HG03432 (cell line): ENCODE measurements around the gene USH1C.

Experiments
- ATAC-seq: cut with Tn5 transposase; IDR thresholded peaks from one replicate; pipeline ENCODE4 v1.9.1; 2021; ENCODE audit warnings: mild to moderate bottlenecking, moderate library complexity; ENCODE audit not compliant: unreplicated experiment

The USH1C gene

DNA sequence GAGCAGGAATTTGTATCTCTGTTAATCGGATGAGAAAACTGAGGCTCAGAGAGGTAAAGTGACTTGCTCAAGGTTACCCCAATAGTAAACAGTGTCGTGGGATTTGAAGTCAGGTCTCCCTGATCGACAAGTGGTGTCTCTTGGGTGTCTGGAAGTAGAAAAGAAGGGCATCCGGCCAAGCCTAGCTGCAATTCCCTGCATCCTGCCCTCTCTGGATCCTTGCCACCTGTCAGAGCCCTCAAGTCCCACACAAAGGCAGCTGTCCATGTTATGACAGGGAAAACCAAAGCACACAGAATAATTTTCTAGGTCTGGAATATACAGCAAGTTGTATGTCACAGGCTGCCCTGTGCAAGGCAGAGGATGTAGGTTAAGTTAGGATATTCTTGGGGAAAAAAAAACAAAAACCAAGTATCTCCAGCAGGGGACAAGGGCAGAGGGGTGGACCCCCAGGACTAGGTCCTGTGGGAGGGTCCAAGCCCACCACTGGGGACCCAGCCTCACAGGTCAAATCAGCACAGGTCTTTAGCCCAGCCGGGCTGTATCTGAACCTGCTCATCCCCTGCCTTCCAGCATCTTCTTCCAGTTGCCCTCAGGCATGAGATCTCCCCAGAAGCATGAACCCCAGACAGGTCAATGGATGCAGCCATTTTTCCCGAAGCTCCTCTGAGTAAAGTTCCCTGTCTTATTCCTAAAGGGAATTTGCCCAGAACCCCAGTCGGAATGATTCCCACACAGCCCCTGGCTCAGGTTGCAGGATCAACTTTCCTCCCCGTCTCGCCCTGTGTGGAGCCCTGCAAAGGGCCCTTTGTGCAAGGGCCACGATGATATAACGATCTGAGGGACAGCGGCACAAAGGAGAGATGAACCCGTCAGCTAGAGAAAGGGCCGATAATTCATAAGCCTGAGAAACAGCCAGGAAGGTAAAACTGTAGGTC is 15.0 kb downstream of the USH1C start:
- ATAC-seq: no peak

GRCh38 chr11:17528181-17528691 is 16.0 kb downstream of the USH1C start:
- peak; percentile 88 for ATAC-seq

- no peak for ATAC-seq
These were observed 16.6 kb downstream of the USH1C start for GRCh38 chr11:17527628-17527995.

DNA sequence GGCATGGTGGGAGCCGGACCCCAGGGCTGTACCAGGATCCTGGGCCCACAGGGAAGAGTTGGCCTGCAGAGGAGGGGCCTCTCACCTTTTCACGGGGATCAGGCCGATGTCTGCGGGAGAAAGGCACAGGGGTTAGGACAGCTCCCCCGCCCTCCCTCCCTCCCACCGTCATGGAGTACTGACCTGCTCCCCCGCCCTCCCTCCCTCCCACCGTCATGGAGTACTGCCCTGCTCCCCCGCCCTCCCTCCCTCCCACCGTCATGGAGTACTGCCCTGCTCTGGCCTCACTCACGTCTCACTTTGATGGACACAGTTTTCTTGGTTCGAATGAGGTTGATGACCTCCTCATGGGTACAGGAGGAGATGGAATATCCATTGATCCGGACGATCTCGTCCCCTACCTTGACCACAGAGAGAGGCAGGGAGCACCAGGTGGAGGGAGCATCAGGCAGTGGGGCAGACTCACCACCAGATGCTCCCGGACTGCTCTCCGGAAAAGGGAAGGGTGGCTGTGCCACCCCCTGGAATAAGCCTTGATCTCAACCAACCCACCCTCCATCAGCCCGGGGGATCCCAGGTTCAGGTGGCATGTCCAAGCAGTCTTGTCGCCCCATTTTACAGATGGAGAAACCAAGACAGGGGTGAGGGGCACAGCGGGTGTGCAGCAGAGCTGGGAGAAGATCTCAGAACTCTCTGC is 17.1 kb downstream of the USH1C start:
- ATAC-seq: no peak

DNA sequence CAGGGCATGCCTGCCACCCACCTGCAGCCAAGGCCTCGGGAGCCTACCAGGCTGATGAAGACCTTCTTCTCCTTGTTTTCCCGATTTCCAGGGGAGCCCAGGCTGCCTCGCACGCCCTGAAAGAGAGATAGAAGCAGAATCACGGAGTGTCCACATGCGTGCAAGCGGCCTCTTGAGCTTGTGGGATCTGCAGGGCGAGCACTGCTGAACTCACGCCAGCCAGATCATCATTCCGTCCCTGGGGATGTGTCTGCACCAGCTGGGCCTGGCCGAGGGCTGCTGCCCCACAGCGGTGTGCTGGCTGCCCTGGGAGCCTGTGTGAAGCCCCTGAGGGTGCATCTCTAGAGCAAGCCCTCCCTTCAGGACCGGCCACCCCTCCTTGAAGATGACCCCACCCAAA is 17.9 kb downstream of the USH1C start:
- ATAC-seq: no peak

- no peak for ATAC-seq
These were observed 18.6 kb downstream of the USH1C start for GRCh38 chr11:17525570-17525969.

GRCh38 chr11:17524221-17524620 is 20.0 kb downstream of the USH1C start:
- ATAC-seq: no peak

DNA sequence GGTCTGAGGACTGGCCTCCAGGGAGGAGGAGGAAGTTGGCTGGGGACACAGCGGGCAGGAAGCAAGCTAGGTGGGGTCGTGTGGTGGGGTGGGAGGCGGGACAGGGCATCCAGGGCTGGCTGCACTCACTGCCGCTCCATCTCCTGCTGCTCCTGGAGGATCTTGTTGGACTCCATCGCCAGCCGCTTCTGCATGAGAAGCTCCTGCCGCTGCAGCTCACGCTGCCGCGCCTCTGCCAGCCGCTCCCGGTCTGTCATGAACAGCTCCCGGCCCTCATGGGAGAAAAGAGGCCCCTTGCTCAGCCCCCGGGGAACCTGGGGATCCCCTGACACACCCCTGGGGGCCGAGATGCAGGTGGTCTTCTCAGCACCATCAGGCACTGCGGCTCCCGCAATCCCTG is 21.6 kb downstream of the USH1C start:
- no peak for ATAC-seq

GRCh38 chr11:17521106-17521900 is 22.9 kb downstream of the USH1C start:
- ATAC-seq: no peak

DNA sequence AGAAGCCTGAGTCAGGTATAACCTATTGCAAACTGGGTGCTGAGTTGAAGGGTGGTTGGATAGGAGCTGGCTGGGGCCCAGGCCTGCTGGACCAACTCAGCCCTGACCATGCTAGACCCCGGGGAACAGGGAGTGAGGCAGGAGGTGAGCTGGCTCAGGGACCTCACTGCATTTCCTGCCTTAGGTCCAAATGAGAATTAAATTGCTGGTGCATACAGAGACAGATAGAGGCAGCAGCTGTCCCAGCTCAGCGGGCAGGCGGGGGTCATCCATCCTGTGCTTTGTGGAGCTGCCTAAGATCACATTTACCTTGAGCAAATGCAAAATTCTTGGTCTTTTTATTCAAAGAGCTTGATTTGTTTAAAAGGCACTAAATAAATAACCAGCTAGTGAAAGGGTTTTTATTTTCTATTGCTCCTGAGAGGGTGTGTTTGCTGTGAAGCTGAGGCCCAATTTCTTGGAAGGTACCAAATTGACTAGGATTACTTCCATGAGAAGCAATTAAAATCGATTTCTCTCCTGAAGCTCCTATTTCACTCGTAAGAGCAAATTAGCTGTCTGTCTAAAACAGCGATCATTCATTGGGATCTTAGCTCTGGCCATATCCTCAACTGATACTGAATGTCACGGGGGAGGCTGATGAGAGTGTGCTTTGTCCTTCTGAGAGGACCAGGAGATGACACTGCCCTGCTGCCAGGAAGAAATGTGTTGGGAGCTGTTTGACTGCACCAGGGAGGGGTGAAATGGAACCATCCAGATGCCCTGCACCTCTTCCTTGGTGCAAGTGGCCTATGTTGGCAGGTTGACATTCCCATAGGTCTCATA is 24.9 kb downstream of the USH1C start:
- ATAC-seq: no peak

DNA sequence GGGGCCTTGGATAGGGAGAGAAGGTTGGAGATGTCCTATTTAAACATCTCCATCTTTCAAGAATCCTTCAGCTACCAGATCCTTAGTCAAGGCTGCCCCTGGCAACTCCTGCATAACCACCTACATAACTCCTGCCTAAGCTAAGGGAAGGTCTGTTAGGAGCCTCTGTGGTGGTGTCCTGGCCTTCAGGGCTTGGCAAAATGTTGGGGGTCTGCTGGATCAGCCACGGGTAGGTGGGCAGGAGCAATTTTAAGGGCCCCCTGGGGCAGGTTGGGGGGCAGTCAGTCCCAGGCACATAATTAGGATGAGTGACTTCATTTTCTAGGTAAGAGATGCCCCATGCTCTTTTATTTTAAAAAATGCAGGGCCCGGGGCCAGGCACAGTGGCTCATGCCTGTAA is 25.9 kb downstream of the USH1C start:
- no peak for ATAC-seq

GRCh38 chr11:17517186-17517585 is 27.0 kb downstream of the USH1C start:
- ATAC-seq: no peak

DNA sequence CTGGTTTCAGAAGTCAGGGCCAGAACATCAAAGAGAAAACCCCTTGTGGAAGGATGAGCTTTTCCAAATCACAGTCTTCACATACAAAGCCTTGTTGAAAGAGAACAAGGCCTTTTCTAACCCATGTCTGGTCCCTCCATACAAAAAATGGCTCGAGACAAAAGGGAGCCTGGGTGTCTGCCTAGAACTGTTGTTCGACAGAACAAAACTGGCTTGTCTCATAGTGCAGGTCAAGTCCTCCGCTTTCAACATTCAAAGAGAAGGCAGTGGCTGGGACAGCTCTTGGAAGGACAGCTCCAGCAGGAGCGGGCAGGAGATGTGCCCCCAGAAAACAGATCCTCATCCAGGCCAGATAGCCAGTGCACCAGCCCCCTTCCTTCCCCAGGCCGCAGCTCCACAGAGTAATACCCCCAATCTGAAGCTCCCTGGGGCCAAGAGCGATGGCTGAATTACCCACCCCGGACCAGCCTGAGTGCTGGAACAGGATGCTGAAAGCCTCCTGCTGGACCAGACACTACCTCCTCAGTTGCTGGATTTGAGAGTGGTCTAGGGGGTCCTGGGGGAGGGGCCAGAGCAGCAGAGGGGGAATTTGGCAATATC is 27.6 kb downstream of the USH1C start:
- ATAC-seq: no peak

DNA sequence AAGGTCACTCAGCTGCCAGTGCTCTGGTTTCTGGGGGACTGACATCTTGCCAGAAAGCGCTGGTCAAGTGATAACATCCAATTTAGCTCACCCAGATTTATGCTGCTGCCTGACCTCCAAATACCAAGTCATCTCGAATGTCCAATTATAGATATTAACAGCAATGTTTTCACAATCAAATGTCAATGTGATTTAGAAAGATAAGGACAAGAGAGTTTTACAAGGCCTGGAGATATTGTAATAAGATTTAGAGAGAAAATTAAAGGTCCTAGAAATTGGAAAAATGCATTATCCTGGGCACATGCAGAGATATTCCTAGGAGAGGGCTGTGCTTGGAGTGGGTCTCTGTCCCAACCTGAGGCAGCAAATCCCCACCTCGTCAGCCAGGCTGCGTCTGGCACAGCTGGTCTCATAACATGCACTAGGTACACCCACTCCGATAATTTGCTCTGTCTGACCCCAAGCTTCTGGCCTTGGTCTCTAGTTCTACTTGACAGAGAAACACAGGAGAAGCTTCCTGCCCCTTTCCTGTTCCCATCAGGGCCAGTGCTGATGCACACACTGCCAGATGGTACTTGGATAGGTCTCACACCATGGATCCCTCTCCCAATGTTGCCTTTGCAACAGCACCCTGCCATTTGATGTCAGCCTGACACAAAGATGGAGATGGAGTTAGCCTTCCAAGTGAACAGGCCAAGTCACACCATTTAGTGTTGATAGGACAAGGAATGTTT is 28.6 kb downstream of the USH1C start:
- no peak for ATAC-seq

DNA sequence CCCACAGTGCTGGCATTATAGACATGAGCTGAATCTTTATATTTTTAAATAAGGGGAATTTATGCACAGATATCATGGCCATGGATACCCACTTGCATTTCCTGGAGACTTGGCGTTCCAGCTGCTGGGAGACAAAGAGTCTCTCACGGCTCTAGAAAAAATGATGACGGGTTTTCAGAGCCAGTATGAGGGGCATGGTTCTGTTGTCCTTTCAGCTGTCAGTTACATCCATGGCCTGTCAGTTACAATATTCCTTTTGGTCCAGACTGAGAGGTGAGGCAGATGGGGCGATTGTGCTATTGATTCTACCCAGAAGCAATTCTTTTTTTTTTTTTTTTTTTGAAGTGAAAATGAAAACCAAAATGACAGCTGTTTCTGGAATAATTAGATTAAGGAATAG is 29.7 kb downstream of the USH1C start:
- ATAC-seq: no peak

GRCh38 chr11:17513853-17514252 is 30.4 kb downstream of the USH1C start:
- no peak for ATAC-seq

- no peak for ATAC-seq
These were observed 32.1 kb downstream of the USH1C start for GRCh38 chr11:17512101-17512500.

- ATAC-seq: no peak
These were observed 32.6 kb downstream of the USH1C start for GRCh38 chr11:17511571-17511970.

DNA sequence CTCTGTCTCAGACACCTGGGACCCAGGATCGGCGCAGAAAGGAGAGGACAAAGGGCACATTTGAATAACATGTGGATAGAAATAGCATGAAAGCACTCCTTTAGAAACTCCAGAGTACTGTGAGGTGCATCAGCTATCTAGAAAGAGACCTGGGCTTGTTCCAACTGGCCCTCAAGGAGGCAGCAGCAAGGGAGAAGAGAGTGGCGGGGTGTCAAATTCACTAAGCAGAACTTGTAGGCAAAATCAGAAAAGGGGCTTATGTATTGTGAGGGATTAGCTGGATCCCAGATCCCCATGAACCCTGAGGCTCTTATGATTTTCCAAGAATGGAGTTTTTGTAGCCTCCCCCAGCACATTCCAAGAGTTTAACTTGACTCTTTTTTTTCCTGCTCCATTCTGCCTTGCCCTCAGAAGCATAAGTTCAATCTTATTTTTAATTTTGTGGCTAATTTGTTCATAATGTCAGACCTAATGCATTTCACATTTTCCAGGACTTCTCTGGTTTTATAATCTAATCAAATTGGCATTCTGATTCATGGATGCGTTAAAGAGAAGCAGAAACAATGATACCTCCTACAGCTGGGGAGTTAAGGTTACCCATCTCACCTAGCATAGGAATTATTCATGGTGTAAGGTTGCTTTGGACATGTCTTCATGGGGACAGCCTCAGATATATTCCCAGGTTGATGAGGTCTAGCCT is 33.6 kb downstream of the USH1C start:
- no peak for ATAC-seq
